ENCODE measurements around the gene CNOT6.

Gene CNOT6

DNA sequence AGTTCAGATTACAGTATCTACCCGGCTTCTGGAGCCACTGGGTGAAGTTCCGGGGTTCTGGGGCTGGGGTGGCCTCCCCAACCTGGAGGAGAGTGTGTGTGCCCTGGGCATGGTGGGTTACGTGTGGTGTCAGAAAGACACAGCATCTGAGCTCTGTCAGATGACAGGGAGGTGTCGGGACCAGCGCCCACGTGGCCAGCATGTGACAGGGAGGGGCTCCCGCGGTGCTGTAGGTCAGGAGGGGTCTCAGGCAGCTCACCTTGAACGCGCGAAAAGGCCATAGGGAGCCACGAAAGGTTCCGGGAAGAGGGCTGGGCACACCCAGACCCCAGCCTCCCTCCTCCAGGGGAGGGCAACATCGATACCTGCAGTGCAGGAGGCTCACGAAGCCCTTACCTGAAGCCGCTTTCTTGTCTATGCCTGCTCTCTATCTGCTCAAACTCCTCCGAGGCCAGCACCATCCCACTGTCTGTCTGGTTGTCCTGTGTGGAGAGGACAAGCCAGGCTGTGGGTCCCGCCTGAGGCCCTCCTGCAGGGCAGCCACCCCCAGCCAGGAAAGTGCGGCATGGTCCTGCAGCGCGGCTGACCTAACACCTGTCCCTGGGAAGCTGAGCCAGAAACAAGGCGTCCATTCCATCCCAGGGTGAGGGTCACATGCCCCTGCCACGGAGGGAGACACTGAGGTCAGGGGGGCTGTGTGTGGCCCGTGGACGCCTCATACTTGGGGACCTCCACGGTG, 114.6 kb downstream of the CNOT6 start:
- no peak for TF ChIP-seq TAF1 (IDR thresholded peaks at IDR 0.05; ENCODE audit: borderline replicate concordance, insufficient read depth, low read length)
- TF ChIP-seq, protein P1, sequence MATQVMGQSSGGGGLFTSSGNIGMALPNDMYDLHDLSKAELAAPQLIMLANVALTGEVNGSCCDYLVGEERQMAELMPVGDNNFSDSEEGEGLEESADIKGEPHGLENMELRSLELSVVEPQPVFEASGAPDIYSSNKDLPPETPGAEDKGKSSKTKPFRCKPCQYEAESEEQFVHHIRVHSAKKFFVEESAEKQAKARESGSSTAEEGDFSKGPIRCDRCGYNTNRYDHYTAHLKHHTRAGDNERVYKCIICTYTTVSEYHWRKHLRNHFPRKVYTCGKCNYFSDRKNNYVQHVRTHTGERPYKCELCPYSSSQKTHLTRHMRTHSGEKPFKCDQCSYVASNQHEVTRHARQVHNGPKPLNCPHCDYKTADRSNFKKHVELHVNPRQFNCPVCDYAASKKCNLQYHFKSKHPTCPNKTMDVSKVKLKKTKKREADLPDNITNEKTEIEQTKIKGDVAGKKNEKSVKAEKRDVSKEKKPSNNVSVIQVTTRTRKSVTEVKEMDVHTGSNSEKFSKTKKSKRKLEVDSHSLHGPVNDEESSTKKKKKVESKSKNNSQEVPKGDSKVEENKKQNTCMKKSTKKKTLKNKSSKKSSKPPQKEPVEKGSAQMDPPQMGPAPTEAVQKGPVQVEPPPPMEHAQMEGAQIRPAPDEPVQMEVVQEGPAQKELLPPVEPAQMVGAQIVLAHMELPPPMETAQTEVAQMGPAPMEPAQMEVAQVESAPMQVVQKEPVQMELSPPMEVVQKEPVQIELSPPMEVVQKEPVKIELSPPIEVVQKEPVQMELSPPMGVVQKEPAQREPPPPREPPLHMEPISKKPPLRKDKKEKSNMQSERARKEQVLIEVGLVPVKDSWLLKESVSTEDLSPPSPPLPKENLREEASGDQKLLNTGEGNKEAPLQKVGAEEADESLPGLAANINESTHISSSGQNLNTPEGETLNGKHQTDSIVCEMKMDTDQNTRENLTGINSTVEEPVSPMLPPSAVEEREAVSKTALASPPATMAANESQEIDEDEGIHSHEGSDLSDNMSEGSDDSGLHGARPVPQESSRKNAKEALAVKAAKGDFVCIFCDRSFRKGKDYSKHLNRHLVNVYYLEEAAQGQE (IDR thresholded peaks at IDR 0.05; ENCODE audit: insufficient read depth in 1 of 2, low read depth in 2 of 2, low read length in 2 of 2): no peak

DNA sequence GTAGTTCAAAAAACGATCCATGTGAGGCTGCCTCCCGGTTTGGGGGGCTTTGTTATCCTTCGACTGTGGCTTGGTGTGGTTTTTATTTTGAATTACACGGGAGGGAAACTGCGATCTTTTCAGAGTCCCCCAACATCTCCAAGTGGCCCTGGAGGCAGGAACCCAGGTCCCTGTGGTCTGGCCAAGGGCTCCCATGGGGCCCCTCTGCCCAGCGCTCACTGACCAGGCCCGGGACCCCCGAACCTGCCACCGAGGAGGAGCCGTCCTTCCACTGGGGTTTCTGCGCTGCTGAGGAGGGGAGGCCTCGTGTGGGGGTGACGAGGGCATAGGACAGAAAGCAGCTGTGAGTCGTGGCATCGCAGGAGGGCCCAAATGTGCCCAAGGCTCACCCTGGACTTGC, 115.2 kb downstream of the CNOT6 start:
- no peak for TF ChIP-seq SIN3A (IDR thresholded peaks at IDR 0.05; ENCODE audit: borderline replicate concordance, insufficient read depth, low read length)
- no peak for TF ChIP-seq TAF1 (IDR thresholded peaks at IDR 0.05; ENCODE audit: borderline replicate concordance, insufficient read depth, low read length)
- TF ChIP-seq FOXP2 (optimal IDR thresholded peaks at IDR 0.05; ENCODE audit: borderline replicate concordance, extremely low read depth, extremely low read length, insufficient read depth): no peak
- TF ChIP-seq, protein P1 (IDR thresholded peaks at IDR 0.05; ENCODE audit: insufficient read depth in 1 of 2, low read depth in 2 of 2, low read length in 2 of 2): no peak
- no peak for TF ChIP-seq POLR2AphosphoS5 (IDR thresholded peaks at IDR 0.05; ENCODE audit: low read depth, low read length)

DNA sequence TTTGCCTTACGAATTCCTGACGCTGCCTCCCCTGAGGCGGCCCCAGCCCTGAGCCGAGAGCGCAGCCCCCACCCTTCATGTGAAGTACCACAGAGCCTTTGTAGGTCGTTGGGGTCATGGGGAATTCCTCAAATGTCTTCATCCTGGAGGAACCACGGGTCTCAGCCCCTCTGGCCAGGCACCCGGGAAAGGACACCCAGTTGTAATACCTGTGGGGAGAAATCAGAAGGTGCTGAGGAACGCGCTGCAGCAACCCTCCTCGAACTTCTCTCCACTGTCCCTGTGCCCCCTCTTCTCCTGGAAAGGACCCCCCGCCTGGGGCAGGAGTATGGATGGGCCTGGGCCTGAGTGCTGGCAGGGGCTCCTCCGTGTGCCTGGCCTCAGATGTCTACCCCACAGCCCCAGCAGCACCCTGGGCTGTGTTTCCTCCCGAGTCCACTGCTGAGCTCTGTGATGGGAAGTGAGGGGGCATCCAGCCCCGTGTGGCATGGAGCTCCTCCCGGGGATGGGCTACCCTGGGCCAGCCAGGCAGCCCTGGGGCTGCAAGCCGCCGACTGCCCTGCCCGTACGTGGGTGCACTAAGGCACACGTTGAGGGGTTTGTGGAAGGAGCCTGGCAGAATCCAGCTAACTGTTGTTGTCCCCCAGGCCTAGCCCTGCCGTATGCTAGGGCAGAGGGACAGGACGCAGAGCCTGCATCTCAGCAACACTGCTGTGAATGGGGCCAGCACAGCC, 115.8 kb downstream of the CNOT6 start:
- TF ChIP-seq TAF1 (IDR thresholded peaks at IDR 0.05; ENCODE audit: borderline replicate concordance, insufficient read depth, low read length): no peak
- TF ChIP-seq POLR2AphosphoS5 (IDR thresholded peaks at IDR 0.05; ENCODE audit: low read depth, low read length): no peak
- TF ChIP-seq, protein P1 (IDR thresholded peaks at IDR 0.05; ENCODE audit: insufficient read depth in 1 of 2, low read depth in 2 of 2, low read length in 2 of 2): no peak
- TF ChIP-seq SIN3A (IDR thresholded peaks at IDR 0.05; ENCODE audit: borderline replicate concordance, insufficient read depth, low read length): no peak
- TF ChIP-seq FOXP2 (optimal IDR thresholded peaks at IDR 0.05; ENCODE audit: borderline replicate concordance, extremely low read depth, extremely low read length, insufficient read depth): no peak

DNA sequence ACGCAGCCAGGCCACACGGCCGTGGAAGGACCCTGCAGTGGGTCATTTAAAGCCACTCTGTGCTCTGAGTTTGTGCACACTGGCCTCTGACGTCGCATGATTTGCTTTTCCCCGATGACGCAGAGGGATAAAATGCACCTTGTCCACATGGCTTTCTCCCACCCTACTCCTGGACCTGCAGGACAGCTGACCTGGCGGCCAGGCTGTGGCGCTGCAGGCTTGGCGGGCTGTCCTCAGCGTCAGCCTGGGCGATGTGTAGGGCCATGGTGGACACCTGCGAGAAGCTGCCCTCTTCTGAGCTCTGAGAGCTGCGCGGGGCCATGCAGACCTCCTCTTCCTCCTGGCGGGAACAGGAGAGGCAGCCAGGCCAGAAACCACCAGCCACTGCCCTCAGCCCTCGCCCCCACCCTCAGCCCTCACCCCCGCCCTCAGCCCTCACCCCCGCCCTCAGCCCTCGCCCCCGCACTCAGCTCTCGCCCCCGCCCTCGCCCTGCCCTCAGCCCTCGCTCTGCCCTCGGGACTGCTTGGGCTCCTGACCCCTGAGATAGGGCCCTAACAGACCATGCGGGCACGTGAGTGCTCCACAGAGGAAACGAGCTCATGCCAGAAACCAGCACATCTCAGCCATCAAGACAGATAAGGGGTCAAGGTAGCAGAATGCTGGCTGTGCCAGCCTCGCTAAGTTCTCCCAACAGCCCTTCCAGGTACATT, 117.1 kb downstream of the CNOT6 start:
- TF ChIP-seq TAF1 (IDR thresholded peaks at IDR 0.05; ENCODE audit: borderline replicate concordance, insufficient read depth, low read length) (no peak), FOXP2 (optimal IDR thresholded peaks at IDR 0.05; ENCODE audit: borderline replicate concordance, extremely low read depth, extremely low read length, insufficient read depth) (no peak), POLR2AphosphoS5 (IDR thresholded peaks at IDR 0.05; ENCODE audit: low read depth, low read length) (no peak), SIN3A (IDR thresholded peaks at IDR 0.05; ENCODE audit: borderline replicate concordance, insufficient read depth, low read length) (no peak)
- TF ChIP-seq, protein P1 (IDR thresholded peaks at IDR 0.05; ENCODE audit: insufficient read depth in 1 of 2, low read depth in 2 of 2, low read length in 2 of 2): no peak
